Measurements from ENCODE around the gene CNIH4.

The CNIH4 gene

DNA sequence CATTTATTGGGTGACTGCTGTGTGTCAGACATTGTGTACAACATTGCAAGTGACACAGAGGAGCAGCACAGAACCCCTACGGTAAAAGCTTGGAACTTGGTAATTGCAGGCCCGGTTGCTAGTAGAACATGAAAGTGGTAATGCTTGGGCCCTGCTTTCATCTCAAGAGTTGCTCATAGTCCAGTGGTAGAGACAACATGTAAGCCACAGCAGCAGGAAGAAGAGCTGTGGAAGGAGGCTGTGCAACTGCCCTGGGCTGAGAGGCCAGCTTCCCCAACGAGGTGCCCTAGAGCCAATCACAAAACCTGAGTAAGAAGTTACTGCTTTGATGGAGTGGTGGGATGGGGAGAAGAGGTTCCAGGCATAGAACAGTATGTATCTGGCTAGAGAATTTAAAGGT, 18.4 kb downstream of the CNIH4 start:
- H3K9me3 ChIP-seq (ENCODE audit: insufficient read depth, low read length) = no peaks in the 10 kb centered on the region
- H3K4me2 ChIP-seq (ENCODE audit: low read depth, low read length, poor library complexity, severe bottlenecking) = no peak overlapping the region
- no peaks in the 10 kb centered on the region for H3F3A ChIP-seq (ENCODE audit: insufficient read depth)
- no peaks in the 10 kb centered on the region for H3K27me3 ChIP-seq (ENCODE audit: low read length)
- no peak overlapping the region for H3K27ac ChIP-seq (ENCODE audit: low read depth, low read length)
- peaks cover 3% of the 10 kb centered on the region; the same call in 1 of the 2 replicates for H3K36me3 ChIP-seq (ENCODE audit: low read length)
- no peaks in the 10 kb centered on the region for H3K9me2 ChIP-seq (replicated peaks; ENCODE audit: insufficient read depth, low read length)
- no peak overlapping the region for H2AFZ ChIP-seq (ENCODE audit: low read depth, low read length, severe bottlenecking)
- no peak for TF ChIP-seq EZH2phosphoT487 (conservative IDR thresholded peaks at IDR 0.05; ENCODE audit: low read length)
- TF ChIP-seq, protein P1, sequence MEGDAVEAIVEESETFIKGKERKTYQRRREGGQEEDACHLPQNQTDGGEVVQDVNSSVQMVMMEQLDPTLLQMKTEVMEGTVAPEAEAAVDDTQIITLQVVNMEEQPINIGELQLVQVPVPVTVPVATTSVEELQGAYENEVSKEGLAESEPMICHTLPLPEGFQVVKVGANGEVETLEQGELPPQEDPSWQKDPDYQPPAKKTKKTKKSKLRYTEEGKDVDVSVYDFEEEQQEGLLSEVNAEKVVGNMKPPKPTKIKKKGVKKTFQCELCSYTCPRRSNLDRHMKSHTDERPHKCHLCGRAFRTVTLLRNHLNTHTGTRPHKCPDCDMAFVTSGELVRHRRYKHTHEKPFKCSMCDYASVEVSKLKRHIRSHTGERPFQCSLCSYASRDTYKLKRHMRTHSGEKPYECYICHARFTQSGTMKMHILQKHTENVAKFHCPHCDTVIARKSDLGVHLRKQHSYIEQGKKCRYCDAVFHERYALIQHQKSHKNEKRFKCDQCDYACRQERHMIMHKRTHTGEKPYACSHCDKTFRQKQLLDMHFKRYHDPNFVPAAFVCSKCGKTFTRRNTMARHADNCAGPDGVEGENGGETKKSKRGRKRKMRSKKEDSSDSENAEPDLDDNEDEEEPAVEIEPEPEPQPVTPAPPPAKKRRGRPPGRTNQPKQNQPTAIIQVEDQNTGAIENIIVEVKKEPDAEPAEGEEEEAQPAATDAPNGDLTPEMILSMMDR (IDR thresholded peaks at IDR 0.05; ENCODE audit: insufficient read depth, low read length, poor library complexity, severe bottlenecking) = no peak
- no peak overlapping the region for H3K4me3 ChIP-seq (ENCODE audit: insufficient read depth, low read length, poor library complexity, severe bottlenecking)
- no peak overlapping the region for H3K9ac ChIP-seq (ENCODE audit: low read length)
- no peaks in the 10 kb centered on the region for H3K79me2 ChIP-seq (ENCODE audit: insufficient read depth, low read length)
- H4K20me1 ChIP-seq (ENCODE audit: low read depth, low read length) = no peaks in the 10 kb centered on the region

DNA sequence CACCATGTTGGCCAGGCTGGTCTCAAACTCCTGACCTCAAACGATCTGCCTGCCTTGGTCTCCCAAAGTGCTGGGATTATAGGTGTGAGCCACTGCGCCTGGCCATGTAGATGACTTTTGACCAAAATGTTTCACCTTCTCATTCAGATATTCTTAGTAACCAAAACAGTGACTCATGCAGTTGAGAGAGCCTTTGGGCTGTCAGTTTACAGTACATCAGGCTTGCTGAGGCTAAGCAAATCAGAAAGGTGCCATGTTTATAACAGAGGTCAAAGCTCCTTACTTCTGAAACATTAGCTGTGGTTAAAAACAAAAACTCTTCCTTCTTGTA, 21.0 kb downstream of the CNIH4 start:
- Histone ChIP-seq H3K9me3 (ENCODE audit: insufficient read depth, low read length) (no peaks in the 10 kb centered on the region), H2AFZ (ENCODE audit: low read depth, low read length, severe bottlenecking) (no peak overlapping the region), H3F3A (ENCODE audit: insufficient read depth) (0 out of 2 replicates have a peak, but pooled peaks cover 2% of the 10 kb centered on the region), H3K9ac (ENCODE audit: low read length) (no peak overlapping the region), H3K36me3 (ENCODE audit: low read length) (no peaks in the 10 kb centered on the region; the same call in 1 of the 2 replicates), H3K4me3 (ENCODE audit: insufficient read depth, low read length, poor library complexity, severe bottlenecking) (no peak overlapping the region), H3K9me2 (replicated peaks; ENCODE audit: insufficient read depth, low read length) (no peaks in the 10 kb centered on the region), H3K79me2 (ENCODE audit: insufficient read depth, low read length) (no peaks in the 10 kb centered on the region), H4K20me1 (ENCODE audit: low read depth, low read length) (no peaks in the 10 kb centered on the region), H3K4me2 (ENCODE audit: low read depth, low read length, poor library complexity, severe bottlenecking) (no peak overlapping the region), H3K27me3 (ENCODE audit: low read length) (no peaks in the 10 kb centered on the region), H3K27ac (ENCODE audit: low read depth, low read length) (no peak overlapping the region)
- no peak for TF ChIP-seq EZH2phosphoT487 (conservative IDR thresholded peaks at IDR 0.05; ENCODE audit: low read length)
- TF ChIP-seq, protein P1 (IDR thresholded peaks at IDR 0.05; ENCODE audit: insufficient read depth, low read length, poor library complexity, severe bottlenecking) = no peak

DNA sequence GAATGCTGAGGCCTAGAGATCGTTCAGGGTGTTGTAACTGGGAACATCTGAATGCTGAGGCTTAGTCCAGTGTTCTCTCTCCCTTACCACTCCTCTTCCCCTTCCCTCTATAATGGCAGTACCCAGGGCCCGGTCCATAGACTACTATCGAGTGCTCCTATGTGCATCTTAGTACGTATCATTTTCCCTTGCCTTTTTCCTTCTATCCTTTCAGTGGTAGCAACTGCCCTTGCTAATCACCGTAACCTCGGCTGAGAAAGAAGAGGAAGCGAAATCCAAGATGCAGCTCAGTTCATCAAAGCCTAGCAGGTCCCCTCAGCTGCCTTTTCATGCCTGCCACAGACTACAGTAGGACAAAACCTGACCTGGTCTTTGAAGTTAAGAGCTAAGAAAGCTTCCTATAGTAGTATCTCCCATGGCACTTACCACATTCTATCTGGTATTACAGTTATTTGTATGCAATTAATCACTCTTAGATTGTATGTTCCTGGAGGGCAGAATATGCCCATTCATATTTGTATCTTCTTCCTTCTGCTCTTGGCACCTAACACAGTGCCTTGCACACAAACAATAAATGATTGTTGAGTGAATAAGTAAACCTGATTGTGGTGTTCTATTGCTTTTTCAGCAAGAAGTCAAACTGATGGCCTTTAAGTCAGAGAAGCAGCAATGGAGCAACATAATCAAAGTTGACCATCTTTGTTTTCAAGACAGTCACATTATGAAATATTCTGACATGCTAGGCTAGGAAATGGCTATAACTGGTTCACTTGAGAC, 22.4 kb downstream of the CNIH4 start:
- Histone ChIP-seq H3K9me2 (replicated peaks; ENCODE audit: insufficient read depth, low read length) (no peaks in the 10 kb centered on the region), H4K20me1 (ENCODE audit: low read depth, low read length) (no peaks in the 10 kb centered on the region), H3F3A (ENCODE audit: insufficient read depth) (peaks cover 9% of the 10 kb centered on the region; the same call in 1 of the 2 replicates), H2AFZ (ENCODE audit: low read depth, low read length, severe bottlenecking) (no peak overlapping the region), H3K36me3 (ENCODE audit: low read length) (no peaks in the 10 kb centered on the region; the same call in 1 of the 2 replicates), H3K9ac (ENCODE audit: low read length) (no peak overlapping the region), H3K4me3 (ENCODE audit: insufficient read depth, low read length, poor library complexity, severe bottlenecking) (no peak overlapping the region), H3K79me2 (ENCODE audit: insufficient read depth, low read length) (no peaks in the 10 kb centered on the region), H3K9me3 (ENCODE audit: insufficient read depth, low read length) (no peaks in the 10 kb centered on the region), H3K4me2 (ENCODE audit: low read depth, low read length, poor library complexity, severe bottlenecking) (no peak overlapping the region), H3K27ac (ENCODE audit: low read depth, low read length) (no peak overlapping the region), H3K27me3 (ENCODE audit: low read length) (no peaks in the 10 kb centered on the region)
- TF ChIP-seq, protein P1 (IDR thresholded peaks at IDR 0.05; ENCODE audit: insufficient read depth, low read length, poor library complexity, severe bottlenecking) = no peak
- TF ChIP-seq EZH2phosphoT487 (conservative IDR thresholded peaks at IDR 0.05; ENCODE audit: low read length) = no peak

Data from SU-DHL-6 (cell line).